HEK293 (cell line): ENCODE measurements around the gene FTCD.

Experiments
- CTCF ChIA-PET: fragments of 350-600 bp; formaldehyde crosslinking; extraction: SDS; loops from one replicate; lab custom pipeline; 2021; ENCODE audit warnings: antibody characterized with exemption; lab: Yijun Ruan, JAX
- POLR2A ChIA-PET: fragments of 300-600 bp; formaldehyde crosslinking; extraction: SDS; loops from one replicate; lab custom pipeline; 2020; ENCODE audit warnings: antibody characterized with exemption, inconsistent platforms; lab: Yijun Ruan, JAX
- H3K27ac ChIP-seq: fragments of 200-500 bp; sonication (Bioruptor generic); 2 replicates; pipeline ENCODE4 v1.5.1; 2014; ENCODE audit warnings: low read depth, low read length, control low read depth, inconsistent platforms; ENCODE audit errors: extremely low read depth
- H3K36me3 ChIP-seq, 2 experiments: fragments of 200-500 bp in 1 of 2; sonication (Bioruptor generic) in 1 of 2; 1 replicate in 1 of 2; 2 replicates in 1 of 2; pipeline ENCODE4 v1.5.1; 2014 to 2017; ENCODE audit warnings: inconsistent platforms in 2 of 2, low read length in 2 of 2; ENCODE audit not compliant: control insufficient read depth in 2 of 2, insufficient read depth in 1 of 2
- H3K4me1 ChIP-seq: fragments of 200-500 bp; sonication (Bioruptor generic); 2 replicates; pipeline ENCODE4 v1.5.1; 2014; ENCODE audit warnings: mild to moderate bottlenecking, low read length, inconsistent platforms; ENCODE audit not compliant: control insufficient read depth, insufficient read depth
- H3K4me3 ChIP-seq: 2 replicates; pipeline ENCODE4 v1.5.1; 2011; ENCODE audit warnings: low read depth, mild to moderate bottlenecking, control low read depth, low read length, moderate library complexity
- H3K9me3 ChIP-seq: fragments of 200-500 bp; sonication (Bioruptor generic); 2 replicates; pipeline ENCODE4 v1.5.1; 2014; ENCODE audit warnings: low read depth, low read length, inconsistent platforms; ENCODE audit not compliant: control insufficient read depth, insufficient read depth
- PBX3 ChIP-seq: sonication (generic); formaldehyde crosslinking; IDR thresholded peaks from 2 replicates; pipeline ENCODE4 v1.8.1; 2022; ENCODE audit warnings: mild to moderate bottlenecking, moderate library complexity, missing genetic modification reagents
- RBAK ChIP-seq: fragments of 450-650 bp; formaldehyde crosslinking; IDR thresholded peaks from 2 replicates; pipeline ENCODE4 v1.5.1; 2016; ENCODE audit warnings: missing biosample characterization, missing genetic modification characterization
- REST ChIP-seq: fragments of 450-650 bp; formaldehyde crosslinking; IDR thresholded peaks from 2 replicates; pipeline ENCODE4 v1.5.1; 2016; ENCODE audit warnings: missing biosample characterization, missing genetic modification characterization
- ZBTB48 ChIP-seq: fragments of 450-650 bp; formaldehyde crosslinking; IDR thresholded peaks from 2 replicates; pipeline ENCODE4 v1.5.1; 2016; ENCODE audit warnings: missing biosample characterization, missing genetic modification characterization
- ZFHX2 ChIP-seq: fragments of 450-650 bp; formaldehyde crosslinking; conservative IDR thresholded peaks from 2 replicates; pipeline ENCODE4 v1.5.1; 2016; ENCODE audit warnings: missing biosample characterization, missing genetic modification characterization
- ZFP41 ChIP-seq: fragments of 450-650 bp; formaldehyde crosslinking; IDR thresholded peaks from 2 replicates; pipeline ENCODE4 v1.5.1; 2016; ENCODE audit warnings: missing biosample characterization, missing genetic modification characterization, borderline replicate concordance
- ZNF10 ChIP-seq: fragments of 450-650 bp; formaldehyde crosslinking; IDR thresholded peaks from 2 replicates; pipeline ENCODE4 v1.5.1; 2017; ENCODE audit warnings: missing biosample characterization, missing genetic modification characterization
- ZNF16 ChIP-seq: fragments of 450-650 bp; formaldehyde crosslinking; IDR thresholded peaks from 2 replicates; pipeline ENCODE4 v1.5.1; 2016; ENCODE audit warnings: low read depth, missing biosample characterization, missing genetic modification characterization
- ZNF169 ChIP-seq: fragments of 450-650 bp; formaldehyde crosslinking; IDR thresholded peaks from 2 replicates; pipeline ENCODE4 v1.5.1; 2016; ENCODE audit warnings: missing biosample characterization, missing genetic modification characterization
- ZNF174 ChIP-seq: fragments of 450-650 bp; formaldehyde crosslinking; IDR thresholded peaks from 2 replicates; pipeline ENCODE4 v1.5.0; 2017; ENCODE audit warnings: missing biosample characterization, mild to moderate bottlenecking, missing genetic modification characterization
- ZNF211 ChIP-seq: fragments of 450-650 bp; formaldehyde crosslinking; IDR thresholded peaks from 2 replicates; pipeline ENCODE4 v1.5.1; 2016; ENCODE audit warnings: low read depth, missing biosample characterization, missing genetic modification characterization
- ZNF266 ChIP-seq: fragments of 450-650 bp; formaldehyde crosslinking; IDR thresholded peaks from 2 replicates; pipeline ENCODE4 v1.5.1; 2016; ENCODE audit warnings: missing biosample characterization, missing genetic modification characterization, low read depth
- ZNF324 ChIP-seq: fragments of 450-650 bp; formaldehyde crosslinking; IDR thresholded peaks from 2 replicates; pipeline ENCODE4 v1.5.1; 2016; ENCODE audit warnings: missing biosample characterization, missing genetic modification characterization
- ZNF518A ChIP-seq: fragments of 450-650 bp; formaldehyde crosslinking; conservative IDR thresholded peaks from 2 replicates; pipeline ENCODE4 v1.5.1; 2016; ENCODE audit warnings: low read depth, missing biosample characterization, missing genetic modification characterization
- ZNF521 ChIP-seq: fragments of 450-650 bp; formaldehyde crosslinking; IDR thresholded peaks from 2 replicates; pipeline ENCODE4 v1.5.1; 2017; ENCODE audit warnings: missing biosample characterization, mild to moderate bottlenecking, missing genetic modification characterization
- ZNF544 ChIP-seq: fragments of 450-650 bp; formaldehyde crosslinking; IDR thresholded peaks from 2 replicates; pipeline ENCODE4 v1.5.0; 2017; ENCODE audit warnings: missing biosample characterization, missing genetic modification characterization
- ZNF701 ChIP-seq: fragments of 450-650 bp; formaldehyde crosslinking; IDR thresholded peaks from 2 replicates; pipeline ENCODE4 v1.5.1; 2016; ENCODE audit warnings: missing biosample characterization, missing genetic modification characterization

FTCD gene

GRCh38 chr21:46137908-46138307, 17.5 kb downstream of the FTCD start (continued):
- TF ChIP-seq PBX3 (CRISPR knock-in tag) (no peak), ZNF16 (tag by site-specific recombination) (no peak), ZNF324 (no peak), ZBTB48 (tag by site-specific recombination) (no peak), ZNF10 (tag by site-specific recombination) (no peak), ZNF701 (tag by site-specific recombination) (no peak), ZNF544 (no peak)

GRCh38 chr21:46136739-46137349, 18.5 kb downstream of the FTCD start:
- no peak for TF ChIP-seq ZNF211 (tag by site-specific recombination)
- TF ChIP-seq RBAK (tag by site-specific recombination) = no peak
- no peak for TF ChIP-seq REST (tag by site-specific recombination)
- no peak for TF ChIP-seq ZNF521 (tag by site-specific recombination)
- TF ChIP-seq ZFP41 = no peak
- TF ChIP-seq ZNF174 (tag by site-specific recombination) = no peak
- TF ChIP-seq ZFHX2 (tag by site-specific recombination) = no peak
- no peak for TF ChIP-seq ZNF169 (tag by site-specific recombination)
- no peak for TF ChIP-seq ZNF266 (tag by site-specific recombination)
- TF ChIP-seq ZNF518A (tag by site-specific recombination) = no peak
- CTCF ChIA-PET = interaction anchor here (0.6 kb wide), 1 partner anchor 297 kb away, joined by 4 read pairs; no protein-coding TSS in a partner anchor

More at GRCh38 chr21:46136739-46137349, 18.5 kb downstream of the FTCD start:
- Histone ChIP-seq H3K4me3 (no peak overlapping the region), H3K9me3 (no peaks in the 10 kb centered on the region), H3K36me3 (no peaks in the 10 kb centered on the region), H3K4me1 (no peaks in the 10 kb centered on the region), H3K27ac (no peak overlapping the region)
- POLR2A ChIA-PET = no interaction called here
